HUES48 (cell line): ENCODE measurements around the gene CR1L.

Experiments
- H3K27ac ChIP-seq: one replicate; pipeline ENCODE4 v1.7.0; 2013; ENCODE audit warnings: low read depth, low read length, inconsistent platforms
- H3K27me3 ChIP-seq: 2 replicates; pipeline ENCODE4 v1.6.1; 2013; ENCODE audit warnings: mild to moderate bottlenecking, low read length; ENCODE audit not compliant: control insufficient read depth, insufficient read depth
- H3K36me3 ChIP-seq: 2 replicates; pipeline ENCODE4 v1.6.1; 2013; ENCODE audit warnings: low read length; ENCODE audit not compliant: control insufficient read depth, insufficient read depth
- H3K4me1 ChIP-seq: 2 replicates; pipeline ENCODE4 v1.6.1; 2013; ENCODE audit warnings: mild to moderate bottlenecking, low read length; ENCODE audit not compliant: control insufficient read depth, insufficient read depth
- H3K4me3 ChIP-seq: 2 replicates; pipeline ENCODE4 v1.5.1; 2013; ENCODE audit warnings: mild to moderate bottlenecking, low read depth, low read length
- H3K9ac ChIP-seq: 2 replicates; pipeline ENCODE4 v1.6.1; 2013; ENCODE audit warnings: mild to moderate bottlenecking, low read depth, low read length, moderate library complexity
- H3K9me3 ChIP-seq: 2 replicates; pipeline ENCODE4 v1.6.1; 2013; ENCODE audit warnings: low read length; ENCODE audit not compliant: control insufficient read depth, insufficient read depth

The CR1L gene

DNA sequence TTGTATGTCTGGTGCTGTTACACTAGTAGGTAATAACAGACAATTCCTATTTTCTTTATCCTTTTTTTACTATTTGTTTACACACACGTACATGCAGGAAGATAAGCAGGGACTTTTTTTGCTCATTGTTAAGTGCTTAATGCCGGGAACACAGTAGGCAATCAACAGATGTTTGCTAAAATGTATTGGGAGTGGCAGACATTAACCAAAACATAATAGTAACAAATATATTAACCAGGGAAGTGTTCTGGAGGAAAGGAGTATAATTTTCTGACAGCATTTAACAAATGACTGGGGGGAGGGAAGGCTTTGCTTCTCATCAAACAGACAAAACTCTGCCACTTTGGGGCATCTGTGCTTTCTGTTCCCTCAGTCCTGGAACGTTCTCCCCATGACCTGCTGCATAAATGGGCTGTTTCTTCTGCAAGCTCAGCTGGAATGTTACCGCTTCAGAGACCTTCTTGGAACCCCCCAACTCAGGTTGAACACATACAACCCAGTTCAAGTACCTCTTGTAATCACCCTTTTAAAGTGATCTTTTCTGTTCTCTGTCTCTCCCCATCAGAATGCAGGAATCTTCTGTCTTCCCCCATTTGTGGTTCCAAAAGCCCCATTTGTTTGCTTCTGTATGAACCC lies 2.1 kb downstream of the CR1L start:
- Histone ChIP-seq H3K36me3 (no peaks in the 10 kb centered on the region), H3K27ac (no peak overlapping the region), H3K27me3 (peaks cover 15% of the 10 kb centered on the region), H3K4me3 (no peak overlapping the region), H3K4me1 (peaks cover 42% of the 10 kb centered on the region), H3K9me3 (no peaks in the 10 kb centered on the region), H3K9ac (no peak overlapping the region)

DNA sequence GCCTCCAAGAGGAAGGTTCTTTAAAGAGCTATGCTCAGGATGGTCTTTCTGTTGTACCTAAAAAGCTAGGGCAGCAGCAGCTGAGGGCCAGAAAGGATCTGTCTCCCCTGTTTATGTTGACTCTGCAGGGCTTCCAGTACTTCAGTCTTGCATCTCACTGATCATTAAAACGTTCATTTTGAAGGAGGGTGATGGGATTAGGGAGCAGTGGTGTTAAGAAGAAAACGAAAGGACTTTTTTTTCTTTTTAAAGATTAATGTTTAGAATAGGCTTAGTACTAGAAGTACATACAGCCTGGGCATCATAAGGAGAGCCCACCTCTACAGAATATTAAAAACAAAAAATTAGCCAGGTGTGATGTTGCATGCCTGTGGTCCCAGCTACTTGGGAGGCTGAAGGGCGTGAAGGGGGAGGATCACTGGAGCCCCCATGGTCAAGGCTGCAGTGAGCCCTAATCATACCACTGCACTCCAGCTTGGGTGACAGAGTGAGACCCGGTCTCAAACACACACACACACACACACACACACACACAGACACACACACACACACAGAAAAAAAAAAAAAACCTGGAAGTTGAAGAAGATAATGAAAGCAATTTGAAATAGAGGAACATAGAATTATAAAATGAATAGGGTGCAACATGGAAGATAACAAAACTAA lies 2.9 kb downstream of the CR1L start:
- no peaks in the 10 kb centered on the region for H3K36me3 ChIP-seq

GRCh38 chr1:207648334-207649209 lies 3.6 kb downstream of the CR1L start:
- H3K4me1 ChIP-seq: peaks cover 43% of the 10 kb centered on the region
- H3K36me3 ChIP-seq: no peaks in the 10 kb centered on the region
- H3K27me3 ChIP-seq: peaks cover 15% of the 10 kb centered on the region
- H3K4me3 ChIP-seq: no peak overlapping the region
- no peak overlapping the region for H3K9ac ChIP-seq
- H3K9me3 ChIP-seq: no peaks in the 10 kb centered on the region
- H3K27ac ChIP-seq: no peak overlapping the region

More for the DNA sequence above, 2.9 kb downstream of the CR1L start:
- Histone ChIP-seq H3K4me3 (no peak overlapping the region), H3K9me3 (no peaks in the 10 kb centered on the region), H3K4me1 (peaks cover 42% of the 10 kb centered on the region), H3K9ac (no peak overlapping the region), H3K27me3 (peaks cover 15% of the 10 kb centered on the region), H3K27ac (no peak overlapping the region)

DNA sequence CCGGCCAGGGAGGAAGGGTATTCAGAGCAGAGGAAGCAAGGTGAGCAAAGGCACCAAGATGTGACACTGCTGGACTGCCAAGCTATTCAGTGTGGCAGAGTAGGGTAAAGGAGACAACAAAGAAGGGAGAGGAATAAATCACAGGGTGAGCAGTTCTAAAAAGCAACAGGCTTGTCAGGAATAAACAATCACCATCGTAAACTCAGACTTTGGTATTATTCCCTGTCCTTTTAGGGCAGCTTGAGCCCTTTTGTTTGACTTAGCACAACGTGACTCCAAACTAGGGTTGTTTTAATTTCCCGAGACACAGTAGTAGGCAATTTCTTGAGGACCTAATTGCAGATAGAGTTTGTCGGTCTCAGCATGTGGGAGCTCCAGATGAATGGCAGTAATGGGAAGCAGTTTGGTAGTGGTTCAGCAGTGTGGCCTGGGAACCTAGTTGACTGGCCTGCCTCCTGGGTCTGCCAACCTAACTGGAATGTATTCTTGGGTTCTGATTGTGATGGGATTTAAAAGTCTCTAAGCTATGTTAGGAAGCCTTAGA lies 4.3 kb downstream of the CR1L start:
- Histone ChIP-seq H3K9ac (no peak overlapping the region), H3K36me3 (no peaks in the 10 kb centered on the region), H3K27me3 (peaks cover 15% of the 10 kb centered on the region), H3K4me3 (no peak overlapping the region), H3K4me1 (peaks cover 48% of the 10 kb centered on the region), H3K9me3 (no peaks in the 10 kb centered on the region), H3K27ac (no peak overlapping the region)

GRCh38 chr1:207649865-207650580 lies 5.1 kb downstream of the CR1L start:
- no peak overlapping the region for H3K27ac ChIP-seq
- H3K4me3 ChIP-seq: no peak overlapping the region
- peaks cover 14% of the 10 kb centered on the region for H3K27me3 ChIP-seq
- peaks cover 49% of the 10 kb centered on the region for H3K4me1 ChIP-seq
- H3K36me3 ChIP-seq: no peaks in the 10 kb centered on the region
- no peaks in the 10 kb centered on the region for H3K9me3 ChIP-seq
- no peak overlapping the region for H3K9ac ChIP-seq

GRCh38 chr1:207651583-207651982 lies 6.7 kb downstream of the CR1L start:
- H3K36me3 ChIP-seq: no peaks in the 10 kb centered on the region
- H3K27me3 ChIP-seq: no peaks in the 10 kb centered on the region

GRCh38 chr1:207654320-207654719 lies 9.4 kb downstream of the CR1L start:
- peaks cover 19% of the 10 kb centered on the region for H3K4me1 ChIP-seq
- H3K4me3 ChIP-seq: no peak overlapping the region
- no peaks in the 10 kb centered on the region for H3K27me3 ChIP-seq
- H3K9ac ChIP-seq: no peak overlapping the region
- no peaks in the 10 kb centered on the region for H3K9me3 ChIP-seq
- no peak overlapping the region for H3K27ac ChIP-seq
- no peaks in the 10 kb centered on the region for H3K36me3 ChIP-seq

More at GRCh38 chr1:207651583-207651982, 6.7 kb downstream of the CR1L start:
- Histone ChIP-seq H3K4me1 (peaks cover 45% of the 10 kb centered on the region), H3K9ac (no peak overlapping the region), H3K4me3 (no peak overlapping the region), H3K9me3 (no peaks in the 10 kb centered on the region), H3K27ac (no peak overlapping the region)

- Histone ChIP-seq H3K36me3 (no peaks in the 10 kb centered on the region), H3K27me3 (no peaks in the 10 kb centered on the region), H3K27ac (no peak overlapping the region), H3K4me3 (no peak overlapping the region), H3K4me1 (peaks cover 13% of the 10 kb centered on the region; the same call in 1 of the 2 replicates), H3K9me3 (no peaks in the 10 kb centered on the region), H3K9ac (no peak overlapping the region)
These were observed 13.5 kb downstream of the CR1L start for GRCh38 chr1:207658408-207658807.

DNA sequence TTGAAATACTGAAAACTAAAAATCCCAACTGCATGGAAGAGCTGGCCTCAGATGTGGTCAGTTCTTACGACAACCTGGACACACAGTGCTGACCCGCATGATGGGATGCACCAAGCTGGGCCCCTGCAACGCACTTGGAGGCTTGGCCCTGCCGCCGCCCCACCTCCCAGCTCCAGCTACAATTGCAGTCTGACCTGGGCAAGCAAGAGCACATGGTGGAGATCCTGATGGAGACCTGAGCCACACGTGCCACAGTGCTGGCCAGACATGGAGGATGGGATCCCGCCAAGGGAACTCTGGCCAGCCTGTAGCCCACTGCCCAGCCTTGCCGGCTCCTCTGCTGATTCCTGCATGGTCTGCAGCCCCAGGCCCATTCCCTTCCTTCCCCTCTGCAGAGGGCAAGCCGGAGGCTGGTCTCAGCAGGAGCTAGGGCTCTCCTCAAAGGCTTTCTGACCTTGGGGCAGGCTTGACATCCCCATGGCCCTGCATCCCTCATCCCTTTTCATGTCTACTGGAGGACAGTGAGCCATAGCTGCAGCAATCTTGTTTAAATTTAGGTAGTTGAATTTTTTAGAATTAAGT lies 14.1 kb downstream of the CR1L start:
- no peak overlapping the region for H3K9ac ChIP-seq
- H3K27me3 ChIP-seq: no peaks in the 10 kb centered on the region
- H3K4me3 ChIP-seq: no peak overlapping the region
- no peaks in the 10 kb centered on the region for H3K36me3 ChIP-seq
- H3K9me3 ChIP-seq: peaks cover 5% of the 10 kb centered on the region; the same call in 1 of the 2 replicates
- no peak overlapping the region for H3K27ac ChIP-seq
- H3K4me1 ChIP-seq: peaks cover 7% of the 10 kb centered on the region; the same call in 1 of the 2 replicates

- Histone ChIP-seq H3K36me3 (no peaks in the 10 kb centered on the region), H3K9ac (no peak overlapping the region), H3K27ac (no peak overlapping the region), H3K4me1 (peaks cover 3% of the 10 kb centered on the region; the same call in 1 of the 2 replicates), H3K4me3 (no peak overlapping the region), H3K9me3 (peaks cover 11% of the 10 kb centered on the region; the same call in 1 of the 2 replicates), H3K27me3 (no peaks in the 10 kb centered on the region)
These were observed 14.7 kb downstream of the CR1L start for GRCh38 chr1:207659545-207660153.
